Right lobe of liver (tissue), 4 donors: ENCODE measurements around the gene RBM19.

Source experiments
- POLR2A ChIP-seq: fragments of 450-650 bp; IDR thresholded peaks from one replicate; pipeline ENCODE4 v1.6.1; 2017; ENCODE audit warnings: antibody characterized with exemption, mild to moderate bottlenecking
- TF ChIP-seq, protein P1 (sequence below), 4 donors: fragments of 200-600 bp in 3 of 4; fragments of 450-650 bp in 1 of 4; IDR thresholded peaks; one replicate each; pipeline versions ENCODE4 v1.5.1 to v1.8.0; 2016 to 2022; ENCODE audit warnings: antibody characterized with exemption in 4 of 4, mild to moderate bottlenecking in 2 of 4
- donor health status: DM: no; HTN: no; CAD: no.
- donor health status: DM: no; HTN: no; CAD: no.
- donor health status: DM: no; HTN: yes; CAD: no.

DNA sequence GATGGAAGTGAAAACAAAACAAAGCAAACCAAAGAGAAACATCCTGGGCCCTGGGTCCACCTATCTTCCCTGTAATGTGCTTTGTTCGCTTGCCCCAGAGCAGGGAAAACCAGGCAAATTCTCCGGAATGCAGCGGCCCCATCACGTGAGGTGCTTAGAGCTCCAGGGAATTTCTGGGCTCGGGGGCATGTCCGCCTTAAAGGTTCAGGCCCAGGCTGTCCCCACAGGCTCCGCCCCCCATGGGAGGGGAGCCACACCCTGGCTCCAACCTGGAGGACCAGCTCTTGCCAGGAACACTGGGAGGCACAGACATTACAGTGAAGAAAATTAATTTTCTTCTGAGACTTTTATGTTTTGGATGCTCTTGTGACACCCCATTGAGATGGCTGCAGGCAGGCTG lies 69.9 kb downstream of the RBM19 start:
- TF ChIP-seq POLR2A = no peak
- TF ChIP-seq, protein P1, sequence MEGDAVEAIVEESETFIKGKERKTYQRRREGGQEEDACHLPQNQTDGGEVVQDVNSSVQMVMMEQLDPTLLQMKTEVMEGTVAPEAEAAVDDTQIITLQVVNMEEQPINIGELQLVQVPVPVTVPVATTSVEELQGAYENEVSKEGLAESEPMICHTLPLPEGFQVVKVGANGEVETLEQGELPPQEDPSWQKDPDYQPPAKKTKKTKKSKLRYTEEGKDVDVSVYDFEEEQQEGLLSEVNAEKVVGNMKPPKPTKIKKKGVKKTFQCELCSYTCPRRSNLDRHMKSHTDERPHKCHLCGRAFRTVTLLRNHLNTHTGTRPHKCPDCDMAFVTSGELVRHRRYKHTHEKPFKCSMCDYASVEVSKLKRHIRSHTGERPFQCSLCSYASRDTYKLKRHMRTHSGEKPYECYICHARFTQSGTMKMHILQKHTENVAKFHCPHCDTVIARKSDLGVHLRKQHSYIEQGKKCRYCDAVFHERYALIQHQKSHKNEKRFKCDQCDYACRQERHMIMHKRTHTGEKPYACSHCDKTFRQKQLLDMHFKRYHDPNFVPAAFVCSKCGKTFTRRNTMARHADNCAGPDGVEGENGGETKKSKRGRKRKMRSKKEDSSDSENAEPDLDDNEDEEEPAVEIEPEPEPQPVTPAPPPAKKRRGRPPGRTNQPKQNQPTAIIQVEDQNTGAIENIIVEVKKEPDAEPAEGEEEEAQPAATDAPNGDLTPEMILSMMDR (IDR thresholded peaks at IDR 0.05) = no peak
